DMS53 treated with DMSO at 0.1 percent for 48 hours (cell line): ENCODE data around the gene GJC2.

Experiments
- DNase-seq: peaks from one replicate; lab custom pipeline; 2025; ENCODE audit not compliant: unreplicated experiment; lab: John Stamatoyannopoulos, UW

GJC2 gene

DNA sequence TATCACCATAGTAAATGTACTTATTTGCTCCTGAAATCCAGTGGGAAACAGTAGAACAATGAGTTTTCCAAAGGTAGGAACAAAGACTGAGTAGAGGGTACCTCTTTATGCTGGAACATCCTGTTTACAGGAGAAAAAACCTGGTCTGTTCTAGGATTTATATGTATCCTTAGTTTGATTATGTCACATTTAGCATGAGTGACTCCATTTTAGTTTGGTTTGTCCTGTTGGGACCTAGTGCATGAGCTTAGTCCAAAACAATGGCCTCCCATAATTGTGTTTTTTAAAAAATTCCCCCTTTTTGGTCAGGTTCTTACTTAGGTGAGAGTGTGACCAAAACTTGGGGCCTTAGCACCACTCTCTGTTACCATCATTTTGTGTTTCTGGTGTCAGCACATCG is 37.1 kb upstream of the GJC2 start:
- no peak for DNase-seq

DNA sequence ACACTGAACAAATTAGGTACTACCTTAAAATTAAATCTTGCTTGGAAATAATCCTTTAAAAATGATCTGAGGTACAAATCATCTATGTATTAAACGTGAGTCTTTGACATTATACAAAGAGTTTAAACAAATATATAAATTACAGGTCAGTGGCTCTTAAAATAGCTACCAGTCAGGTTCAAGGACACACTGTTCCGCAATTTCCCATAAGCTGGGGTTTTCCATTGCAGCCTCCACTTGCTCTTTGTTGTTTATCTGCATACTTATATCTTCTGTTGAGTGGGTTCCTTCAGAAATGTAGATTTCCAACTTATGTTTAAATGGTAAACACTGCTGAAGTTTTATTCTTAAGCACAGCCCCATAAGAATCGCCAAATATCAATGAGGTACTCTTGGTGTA is 34.9 kb upstream of the GJC2 start:
- no peak for DNase-seq

DNA sequence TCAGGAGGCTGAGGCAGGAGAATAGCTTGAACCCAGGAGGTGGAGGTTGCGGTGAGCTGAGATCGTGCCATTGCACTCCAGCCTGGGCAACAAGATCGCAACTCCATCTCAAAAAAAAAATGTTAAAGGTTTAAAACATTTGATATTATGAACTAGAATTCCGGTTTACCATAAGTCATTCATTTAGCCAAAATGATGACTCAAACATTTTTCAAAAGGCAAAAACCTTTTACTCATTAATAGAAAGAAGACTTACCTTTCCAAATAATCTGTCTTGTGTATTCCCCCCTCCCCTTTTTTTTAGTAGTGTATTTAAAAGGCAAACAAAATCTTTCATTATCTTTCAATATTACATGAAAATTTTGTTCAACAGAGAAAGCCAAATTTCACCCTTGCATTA is 32.4 kb upstream of the GJC2 start:
- no peak for DNase-seq

DNA sequence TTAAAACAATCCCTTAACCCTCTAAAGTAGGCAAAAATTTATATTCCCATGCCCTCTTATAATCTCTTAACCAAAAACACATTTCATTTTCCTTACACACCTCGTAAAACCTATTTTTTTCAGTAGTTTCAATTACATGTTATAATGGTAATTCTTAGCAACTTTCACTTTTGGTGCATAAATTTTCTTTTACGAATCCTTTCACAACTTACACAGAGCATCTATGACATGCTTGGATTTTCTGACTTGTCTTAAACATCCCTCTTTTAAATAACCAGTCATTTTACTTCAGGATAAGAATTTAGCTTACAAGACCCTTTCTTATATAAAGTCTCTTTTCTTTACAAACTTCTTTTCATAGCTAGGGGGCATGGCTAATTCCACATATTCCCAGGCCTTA is 31.7 kb upstream of the GJC2 start:
- no peak for DNase-seq

DNA sequence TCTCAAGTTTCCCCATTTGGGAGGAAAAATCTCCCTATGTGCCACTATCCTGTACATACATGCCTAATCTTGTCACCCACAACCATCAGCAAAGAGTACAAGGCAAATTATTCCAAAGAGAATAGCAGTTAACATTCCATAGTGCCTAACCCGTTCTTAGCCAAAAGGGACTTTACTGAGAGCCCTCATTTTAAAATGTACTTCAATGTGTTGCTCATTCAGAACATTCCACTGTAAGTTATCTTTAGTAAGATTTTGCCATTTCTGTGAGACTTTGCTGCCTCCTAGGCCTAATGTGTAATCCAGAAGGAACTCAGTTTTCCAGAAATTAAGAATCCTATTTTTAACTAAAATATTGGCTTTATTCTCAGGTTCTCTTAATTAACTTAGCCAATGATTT is 29.4 kb upstream of the GJC2 start:
- no peak for DNase-seq

DNA sequence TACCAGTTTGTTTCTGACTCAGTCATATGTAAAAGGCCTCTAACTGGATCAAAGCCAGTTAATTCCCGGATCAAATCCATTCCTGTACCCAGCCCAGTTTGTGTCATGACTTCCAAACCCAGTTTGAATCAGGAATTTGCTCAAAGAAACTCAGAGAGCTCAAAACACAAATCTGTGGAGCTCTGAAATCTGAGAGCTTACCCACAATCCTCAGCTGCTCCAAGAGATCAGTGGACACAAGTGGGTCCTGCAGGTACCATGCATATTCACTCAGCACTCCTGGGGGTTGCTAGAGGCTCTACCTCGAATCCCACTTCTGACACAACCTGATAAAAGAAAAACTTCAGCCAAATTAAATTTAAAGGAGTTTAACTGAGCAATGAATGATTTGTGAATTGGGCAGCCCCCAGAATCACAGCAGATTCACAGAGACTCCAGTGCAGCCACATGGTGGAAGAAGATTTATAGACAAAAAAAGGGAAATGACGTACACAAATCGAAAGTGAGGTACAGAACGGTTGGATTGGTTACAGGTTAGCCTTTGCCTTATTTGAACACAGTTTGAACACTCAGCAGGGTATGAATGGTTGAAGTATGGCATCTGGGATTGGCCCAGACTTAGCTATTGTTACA is 28.8 kb upstream of the GJC2 start:
- no peak for DNase-seq

DNA sequence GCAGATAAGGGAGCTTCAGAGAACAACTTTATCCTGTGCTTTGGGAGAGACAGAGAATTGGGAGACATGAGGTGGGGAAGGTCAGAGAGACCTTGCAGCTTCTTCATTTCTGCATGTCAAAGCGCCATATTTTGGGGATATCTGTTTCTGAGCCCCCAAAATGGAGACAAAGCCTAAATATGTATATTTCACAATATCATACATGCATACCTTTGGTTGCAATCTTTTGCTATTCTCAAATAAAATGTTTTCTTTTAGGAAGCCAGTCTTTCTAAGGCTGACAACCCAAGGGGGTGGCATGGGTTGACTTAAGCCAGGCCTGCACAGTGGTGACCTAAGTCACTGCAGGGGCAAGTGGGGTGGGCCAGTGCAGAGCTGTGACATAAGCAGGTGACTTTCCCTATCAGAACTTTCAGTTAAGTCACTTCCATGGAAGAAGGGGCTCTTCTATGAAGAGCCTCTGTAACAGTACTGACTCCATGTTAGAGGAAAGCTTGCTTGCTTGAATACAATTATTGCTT is 26.7 kb upstream of the GJC2 start:
- DNase-seq: no peak

DNA sequence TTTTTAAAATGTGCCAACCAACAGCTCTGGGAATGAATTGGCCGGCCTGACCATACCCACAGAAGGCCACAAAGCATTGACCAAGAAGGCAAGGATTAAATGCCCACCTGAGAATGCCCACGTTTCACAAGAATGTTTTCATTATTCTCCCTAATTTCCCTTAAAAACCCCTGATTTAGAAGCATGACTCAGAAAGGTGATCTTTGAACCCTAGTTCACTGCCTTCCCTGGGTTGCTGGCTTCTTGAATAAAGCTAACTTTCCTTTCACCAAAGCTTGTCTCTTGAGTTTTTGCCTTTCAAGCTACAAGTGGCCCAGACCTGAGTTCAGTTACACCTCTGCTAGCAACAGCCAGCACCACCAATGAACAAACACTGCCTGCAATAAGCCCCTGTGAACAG is 26.2 kb upstream of the GJC2 start:
- no peak for DNase-seq

DNA sequence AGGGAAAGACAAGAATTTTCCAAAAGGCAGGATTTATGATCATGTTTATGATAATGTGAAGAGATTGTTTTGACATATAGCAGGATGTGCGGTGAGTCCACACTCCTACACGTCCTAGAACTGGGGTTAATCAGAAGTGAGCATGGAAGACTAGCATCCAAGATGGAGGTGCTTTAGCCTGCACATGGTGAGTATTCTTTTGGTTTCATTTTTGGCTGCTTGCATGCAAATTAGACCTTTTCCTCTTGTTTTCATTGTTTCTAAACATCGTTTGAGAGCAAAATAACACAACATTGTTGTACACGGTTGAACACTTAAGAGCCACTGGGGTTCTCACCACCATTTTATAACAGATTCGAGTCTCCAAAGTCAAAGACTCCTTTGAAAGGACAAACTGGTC is 24.5 kb upstream of the GJC2 start:
- DNase-seq: no peak

DNA sequence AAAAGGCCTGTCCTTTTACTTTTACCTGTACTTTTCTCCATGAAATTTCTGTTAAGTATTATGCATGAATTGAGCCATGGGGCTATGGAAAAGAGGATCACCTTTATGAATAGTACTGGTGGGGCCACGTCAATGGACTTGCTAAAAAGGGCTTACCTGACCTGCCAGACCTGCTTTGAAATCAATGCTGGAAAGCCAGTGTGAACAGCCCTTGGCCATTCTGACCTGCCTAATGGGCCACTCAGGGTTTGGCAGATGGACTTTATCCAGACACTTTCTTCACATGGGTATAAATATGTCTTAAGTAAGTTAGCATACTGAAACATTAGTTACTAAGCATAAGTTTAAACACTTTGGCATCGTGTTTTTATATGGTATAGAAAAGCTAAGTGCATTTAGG is 18.0 kb upstream of the GJC2 start:
- no peak for DNase-seq

DNA sequence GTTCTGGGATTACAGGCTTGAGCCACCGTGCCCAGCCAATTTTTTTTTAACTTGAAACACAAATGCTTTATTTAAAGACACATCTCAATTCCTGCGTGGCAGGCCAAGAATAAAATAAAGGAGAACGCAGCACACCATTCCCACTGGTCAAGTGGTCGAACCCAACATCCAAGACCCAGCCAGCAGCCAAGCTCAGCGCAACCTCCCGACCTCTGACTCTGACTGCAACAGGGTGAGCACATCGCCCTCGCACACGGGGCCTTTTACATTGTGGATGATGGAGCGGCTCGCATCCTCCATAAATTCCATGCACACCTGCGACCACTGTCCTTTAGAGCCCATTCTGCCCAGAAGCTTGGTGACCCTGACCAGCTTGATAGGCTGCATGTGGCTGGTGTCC is 15.1 kb upstream of the GJC2 start:
- no peak for DNase-seq

DNA sequence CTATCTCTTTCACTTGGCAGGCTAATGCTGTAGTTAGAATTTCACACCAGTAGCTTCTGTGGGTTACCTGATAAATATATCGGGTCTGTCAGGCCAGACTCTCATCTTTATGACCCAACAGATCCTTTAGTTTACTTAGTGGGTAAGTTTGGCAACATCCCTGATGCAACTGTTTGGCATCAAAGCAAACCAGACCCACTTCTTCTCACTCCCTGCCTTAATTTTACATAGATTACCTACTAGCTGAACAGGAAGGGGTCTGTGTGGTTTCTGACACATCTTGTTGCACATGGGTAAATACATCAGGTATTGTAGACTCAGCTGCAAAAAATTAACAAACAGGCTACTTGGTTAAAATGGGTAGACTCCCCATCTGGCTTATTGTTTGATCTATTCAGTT is 12.8 kb upstream of the GJC2 start:
- DNase-seq: no peak

DNA sequence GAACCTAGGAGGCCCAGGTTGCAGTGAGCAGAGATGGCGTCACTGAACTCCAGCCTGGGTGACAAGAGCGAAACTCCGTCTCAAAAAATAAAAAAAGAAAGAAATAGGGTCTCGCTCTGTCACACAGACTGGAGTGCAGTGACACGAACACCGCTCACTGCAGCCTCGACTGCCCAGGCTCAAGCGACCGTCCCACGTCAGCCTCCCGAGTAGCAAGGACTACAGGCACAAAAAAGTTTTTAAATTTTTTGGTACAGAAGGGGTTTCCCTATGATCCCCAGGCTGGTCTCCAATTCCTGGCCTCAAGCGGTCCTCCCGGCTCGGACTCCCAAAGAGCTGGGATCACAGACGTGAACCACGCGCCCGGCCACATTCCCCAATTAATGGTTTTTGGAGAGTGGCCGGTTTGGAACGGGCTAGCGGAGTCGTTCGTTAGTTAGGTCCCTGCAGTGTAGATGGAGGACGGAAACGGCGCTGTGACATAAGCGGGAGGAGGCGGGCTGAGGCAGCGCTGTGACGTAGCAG is 10.3 kb upstream of the GJC2 start:
- DNase-seq: no peak

DNA sequence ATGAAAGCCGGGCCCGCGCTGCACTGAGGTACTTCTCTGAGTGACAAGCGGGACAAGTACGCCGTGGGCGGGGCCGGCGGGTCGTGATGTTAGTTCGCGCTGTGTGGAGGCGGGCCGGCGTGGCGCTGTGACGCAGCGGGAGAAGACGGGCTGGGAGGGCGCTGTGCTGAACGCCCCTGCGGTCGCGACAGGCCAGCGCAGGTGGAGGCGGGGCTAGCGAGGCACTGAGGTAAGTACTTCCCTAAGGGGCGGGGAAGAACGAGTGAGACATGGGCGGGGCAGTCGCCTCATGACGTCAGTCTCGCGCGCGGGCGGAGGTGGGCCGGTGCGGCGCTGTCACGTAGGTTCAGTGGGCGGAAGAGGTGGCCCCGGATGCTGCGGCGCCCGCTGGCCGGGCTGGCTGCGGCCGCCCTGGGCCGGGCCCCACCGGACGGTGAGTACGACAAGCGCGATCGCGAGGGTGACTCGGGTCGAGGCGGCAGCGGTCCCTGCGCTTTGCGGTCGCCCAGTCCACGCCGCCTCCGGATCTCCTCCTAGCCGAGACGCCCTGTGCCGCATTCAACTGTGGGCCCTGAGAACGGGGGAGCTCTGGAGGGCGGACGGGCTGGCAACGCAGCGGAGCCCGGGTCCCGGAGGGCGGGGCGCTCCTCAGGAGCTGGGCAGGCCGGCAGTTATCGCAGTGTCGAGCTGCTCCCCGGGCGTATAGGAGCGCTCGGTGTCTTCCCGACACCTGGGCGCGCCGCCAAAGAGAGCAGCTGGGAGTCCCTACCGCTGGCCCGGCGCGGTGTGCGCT is 9.6 kb upstream of the GJC2 start, which contains the start of gene GUK1:
GUK1 (plus strand) TSS at position 349 of the 793 bp plus-strand sequence; CDS start at position 373, 24 bp downstream.
- DNase-seq: peak; percentile 99

DNA sequence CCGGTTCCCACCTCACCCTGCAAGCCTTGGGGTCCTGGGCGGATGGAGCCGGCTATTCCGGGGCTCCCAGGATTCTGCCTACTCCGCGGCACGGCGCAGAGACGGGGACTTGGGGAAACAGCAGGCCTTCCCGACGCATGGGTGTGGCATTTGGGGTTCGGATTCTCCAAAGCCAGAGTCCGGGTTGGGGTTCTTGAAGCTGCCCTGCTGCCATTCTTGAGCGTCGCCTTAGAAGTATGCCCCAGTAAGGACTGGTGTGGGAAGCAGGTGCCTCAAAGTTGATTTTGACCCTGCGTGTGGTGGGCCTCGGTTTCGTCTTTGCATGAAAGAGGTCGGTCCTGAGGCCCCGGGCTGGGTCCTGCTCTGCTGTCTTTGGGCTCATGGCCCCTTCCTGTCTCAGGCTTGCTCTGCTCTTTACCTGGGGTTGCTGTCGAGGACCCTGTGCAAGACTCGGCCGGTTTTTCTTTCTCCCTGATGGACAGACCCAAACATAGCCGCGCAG is 9.0 kb upstream of the GJC2 start:
- DNase-seq: no peak

DNA sequence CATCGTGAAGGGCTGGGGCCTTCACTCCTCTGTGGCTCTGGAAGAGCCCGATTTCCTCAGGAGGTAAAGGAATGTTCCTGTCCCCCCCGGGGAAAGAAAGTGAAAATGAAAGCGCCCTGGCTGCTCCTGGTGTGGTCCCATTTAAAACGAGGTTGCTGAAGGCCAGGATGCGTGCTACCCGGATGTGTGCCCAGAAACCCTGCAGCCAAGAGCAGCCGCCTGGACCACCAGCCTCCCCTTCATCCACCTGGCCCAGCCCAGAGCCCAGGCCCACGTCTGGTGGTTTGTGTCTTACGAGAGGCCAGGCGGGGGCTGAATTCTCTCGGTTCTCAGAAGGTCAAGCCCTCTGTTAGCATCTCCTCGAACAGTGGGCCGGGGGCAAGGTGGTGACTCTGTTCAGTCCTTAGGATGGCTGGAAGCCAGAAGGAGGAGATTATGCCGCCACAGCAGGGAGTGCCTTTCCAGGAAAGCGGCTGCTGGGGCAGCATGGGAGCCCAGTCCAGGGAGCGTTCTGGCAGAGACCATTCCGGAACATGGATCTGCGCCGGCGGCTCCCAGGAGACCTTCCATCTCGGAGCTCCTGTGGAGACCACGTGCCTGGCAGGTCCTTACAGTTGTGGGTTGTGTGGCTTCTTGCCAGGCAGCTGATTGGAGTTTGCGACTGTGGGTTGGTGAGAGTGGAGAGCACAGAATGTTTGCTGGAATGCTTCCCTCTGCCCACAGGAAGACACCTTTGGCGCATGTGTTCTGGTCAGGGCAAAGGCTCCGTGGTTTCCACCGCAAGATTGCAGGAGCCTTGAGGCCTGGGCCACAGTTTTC is 8.3 kb upstream of the GJC2 start:
- DNase-seq: no peak

DNA sequence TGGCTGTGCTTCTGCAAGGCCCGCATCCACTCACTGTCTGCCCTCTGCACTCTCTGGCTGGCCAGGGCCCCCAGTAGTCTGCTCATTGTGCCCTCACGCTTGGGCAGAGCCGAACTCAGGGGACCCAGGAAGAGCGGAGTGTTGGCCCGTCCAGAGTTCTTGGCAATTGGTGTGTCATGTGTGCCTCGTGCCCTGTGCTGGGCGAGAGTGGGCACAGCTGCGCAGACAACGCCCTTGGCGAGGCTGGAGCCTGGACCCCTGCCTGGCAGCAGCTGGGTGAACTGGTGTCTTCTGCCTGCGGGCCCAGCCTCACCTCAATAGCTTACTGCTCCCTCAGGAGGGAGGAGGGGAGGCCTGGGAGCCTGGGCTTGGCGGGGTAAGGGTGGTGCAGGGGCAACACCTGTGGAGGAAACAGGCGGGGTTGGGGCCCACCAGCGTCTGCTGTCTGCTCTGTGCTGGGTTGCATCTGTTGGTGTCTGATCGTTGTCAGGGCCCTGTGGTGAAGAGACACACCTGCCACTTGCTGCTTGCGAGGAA is 7.5 kb upstream of the GJC2 start:
- DNase-seq: no peak

DNA sequence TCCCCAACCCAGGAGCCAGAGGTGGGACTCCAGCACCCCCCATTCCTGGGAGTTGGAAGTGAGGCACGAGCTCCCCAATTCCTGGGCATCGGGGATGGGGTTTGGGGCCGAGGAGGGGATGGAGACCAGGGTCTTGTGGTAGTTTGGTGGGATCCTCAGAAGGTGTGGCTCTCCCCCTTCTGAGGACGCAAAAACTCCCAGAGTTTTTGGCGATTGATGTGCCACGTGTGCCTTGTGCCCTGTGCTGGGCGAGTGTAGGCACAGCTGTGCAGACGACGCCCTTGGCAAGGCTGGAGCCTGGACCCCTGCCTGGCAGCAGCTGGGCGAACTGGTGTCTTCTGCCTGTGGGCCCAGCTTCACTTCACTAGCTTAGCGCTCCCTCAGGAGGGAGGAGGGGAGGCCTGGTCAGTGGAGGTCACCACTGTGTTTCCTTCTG is 7.0 kb upstream of the GJC2 start:
- no peak for DNase-seq

DNA sequence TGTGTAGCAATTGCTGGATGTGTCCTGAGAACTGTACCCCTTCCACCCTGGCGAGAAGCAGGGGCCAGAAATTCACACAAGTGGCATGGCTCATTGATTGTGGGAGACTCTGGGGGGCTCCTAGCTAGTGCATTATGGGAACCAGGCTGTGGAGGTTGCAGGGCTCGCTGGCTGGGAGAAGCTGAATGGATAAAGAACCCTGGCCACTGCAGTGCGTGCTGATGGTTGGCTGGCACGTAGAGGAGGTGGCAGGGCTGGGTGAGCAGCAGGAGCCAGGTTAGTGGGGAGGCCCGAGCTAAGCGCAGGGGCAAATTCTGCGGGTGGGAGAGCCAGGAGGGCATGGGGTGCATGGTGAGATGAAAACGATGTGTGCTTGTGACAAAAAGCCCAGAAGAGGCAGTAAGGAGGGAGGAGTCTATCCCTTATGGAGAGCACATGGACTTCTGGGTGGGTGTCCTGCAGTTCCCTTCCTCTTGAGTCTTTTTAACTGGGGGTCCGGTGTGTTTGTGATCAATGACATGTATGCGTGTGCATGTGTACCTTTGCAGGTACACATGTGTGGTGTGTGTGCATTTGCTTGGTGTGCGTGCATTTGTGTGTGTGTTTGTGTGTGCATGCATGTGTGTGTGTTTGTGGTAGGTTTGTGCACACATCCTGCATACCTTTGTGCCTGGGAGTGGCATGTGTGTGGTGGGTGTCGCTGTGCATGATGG is 6.1 kb upstream of the GJC2 start:
- DNase-seq: no peak
